Activated CD4-positive, alpha-beta T cell treated with anti-CD3 and anti-CD28 coated beads, Interleukin-2, amount 10 ng/mL, durations not matched to agents 7 days and 5 days (primary cell): ENCODE measurements around the gene SMC1A. TPM values are rescaled to one million over a fixed set of nuclear protein-coding genes. Genes with fewer than 3 reads are reported as not detected.
"Not testable (repeated sequence)": the region's sequence is repeated elsewhere in the genome, so short reads cannot be mapped to it uniquely, and the experiment has no call there.

Experiments used
- CTCF ChIA-PET: fragments of 350-600 bp; sonication (Branson Sonifier 250); formaldehyde crosslinking; loops from one replicate; lab custom pipeline; 2021; ENCODE audit warnings: antibody characterized with exemption; lab: Charles Lee
- POLR2A ChIA-PET: fragments of 350-600 bp; sonication (Branson Sonifier 250); formaldehyde crosslinking; loops from one replicate; lab custom pipeline; 2021; ENCODE audit warnings: antibody characterized with exemption; lab: Charles Lee
- DNase-seq: peaks from one replicate; pipeline ENCODE4 v3.0.0-alpha.2; 2020
- H3K27ac Mint-ChIP-seq: one replicate; pipeline ENCODE4 v1.8.0; 2021; ENCODE audit warnings: mild to moderate bottlenecking, moderate library complexity, mixed read lengths
- H3K27me3 Mint-ChIP-seq: one replicate; pipeline ENCODE4 v1.8.0; 2021; ENCODE audit warnings: mixed read lengths
- H3K36me3 Mint-ChIP-seq: one replicate; pipeline ENCODE4 v1.8.0; 2021; ENCODE audit warnings: low read depth, mixed read lengths
- H3K4me1 Mint-ChIP-seq: one replicate; pipeline ENCODE4 v1.8.0; 2021; ENCODE audit warnings: mixed read lengths
- H3K4me3 Mint-ChIP-seq: one replicate; pipeline ENCODE4 v1.8.0; 2021; ENCODE audit warnings: mild to moderate bottlenecking, moderate library complexity, mixed read lengths
- H3K9me3 Mint-ChIP-seq: one replicate; pipeline ENCODE4 v1.8.0; 2021; ENCODE audit warnings: mixed read lengths
- total RNA-seq, 2 experiments: library from RNA; stranded (reverse); gene quantifications; one replicate each; pipeline ENCODE4 v1.2.3, GENCODE V29; 2021

Gene SMC1A
- total RNA-seq = 100 to 1,000 TPM; 157 to 159 TPM

DNA sequence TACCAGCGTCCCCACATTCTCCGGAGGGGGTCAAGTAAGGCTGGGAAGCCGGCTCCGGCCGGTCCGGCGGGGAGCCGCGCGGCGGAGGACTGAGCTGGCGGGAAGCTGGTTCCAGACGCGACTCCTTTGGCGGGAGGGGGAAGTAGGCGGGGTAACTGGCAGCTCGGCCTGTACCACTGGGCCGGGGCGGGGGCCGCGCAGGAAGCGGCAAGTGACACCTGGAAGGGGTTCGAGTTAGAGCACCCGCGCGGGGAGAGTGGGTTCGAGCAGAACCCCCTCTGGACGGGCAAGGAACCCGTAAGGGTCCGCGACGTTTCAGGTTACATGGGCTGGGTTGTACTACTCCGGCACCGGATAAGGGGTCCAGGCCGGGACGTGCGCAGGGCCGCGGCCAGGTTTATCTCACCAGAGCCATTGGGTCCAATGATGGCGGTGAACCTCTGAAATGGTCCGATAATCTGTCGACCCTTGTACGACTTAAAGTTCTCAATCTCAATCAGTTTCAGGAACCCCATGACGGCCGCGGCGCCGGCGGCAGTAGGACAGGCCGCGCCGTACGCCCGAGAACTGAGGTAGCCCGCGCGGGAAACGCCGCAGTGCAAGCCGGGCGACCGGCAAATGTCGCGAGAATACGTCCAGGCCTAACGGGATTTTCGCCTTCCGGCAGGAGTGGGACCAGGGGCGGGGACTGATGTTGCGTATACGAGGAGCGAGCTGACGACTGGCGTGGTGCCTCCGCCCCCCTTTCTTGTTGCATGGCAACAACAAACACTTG, at the start of gene SMC1A:
SMC1A (minus strand) TSS at position 569 of the 775 bp plus-strand sequence; CDS start at position 515, 54 bp downstream.
- CTCF ChIA-PET = interaction anchor here (0.9 to 2.5 kb wide), 7 partner anchors 9 to 622 kb away, joined by 3 to 17 read pairs (median 6); partner anchors contain the start of gene PHF8
- POLR2A ChIA-PET = interaction anchor here (0.6 to 1.1 kb wide), 3 partner anchors 10 to 262 kb away, joined by 3 to 4 read pairs (median 3); no protein-coding TSS in a partner anchor
- DNase-seq = peak; percentile 95
- peaks cover 22% of the 10 kb centered on the region for H3K36me3 Mint-ChIP-seq
- H3K27me3 Mint-ChIP-seq = no peaks in the 10 kb centered on the region
- no peaks in the 10 kb centered on the region for H3K9me3 Mint-ChIP-seq
- H3K4me1 Mint-ChIP-seq = peaks cover 30% of the 10 kb centered on the region
- peak within 1 kb of the TSS; percentile 87 for H3K4me3 Mint-ChIP-seq
- peak within 1 kb of the TSS; percentile 97 for H3K27ac Mint-ChIP-seq

DNA sequence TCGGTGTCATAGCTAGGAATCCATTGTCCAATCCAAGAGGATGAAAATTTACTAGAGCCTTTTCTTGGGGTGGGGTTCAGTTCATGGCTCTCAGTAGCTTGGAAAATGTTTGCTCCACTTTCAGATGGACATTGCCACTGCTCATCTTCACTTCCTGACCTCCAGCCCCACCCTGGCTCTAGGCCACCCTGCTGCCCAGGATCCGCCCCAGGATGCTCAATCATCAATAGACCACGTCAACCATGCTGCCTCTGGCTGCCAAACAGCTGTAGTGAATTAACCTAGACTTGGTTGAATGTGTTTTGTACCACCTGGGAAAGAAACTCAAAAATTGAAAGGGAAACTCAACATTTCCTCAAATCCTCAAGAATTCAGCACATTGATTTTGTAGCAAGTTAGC, 48.9 kb upstream of the SMC1A start:
- H3K27ac Mint-ChIP-seq = no peak overlapping the region
- POLR2A ChIA-PET = no interaction called here
- CTCF ChIA-PET = interaction anchor here (0.6 kb wide), 1 partner anchor 13 kb away, joined by 3 read pairs; no protein-coding TSS in a partner anchor

DNA sequence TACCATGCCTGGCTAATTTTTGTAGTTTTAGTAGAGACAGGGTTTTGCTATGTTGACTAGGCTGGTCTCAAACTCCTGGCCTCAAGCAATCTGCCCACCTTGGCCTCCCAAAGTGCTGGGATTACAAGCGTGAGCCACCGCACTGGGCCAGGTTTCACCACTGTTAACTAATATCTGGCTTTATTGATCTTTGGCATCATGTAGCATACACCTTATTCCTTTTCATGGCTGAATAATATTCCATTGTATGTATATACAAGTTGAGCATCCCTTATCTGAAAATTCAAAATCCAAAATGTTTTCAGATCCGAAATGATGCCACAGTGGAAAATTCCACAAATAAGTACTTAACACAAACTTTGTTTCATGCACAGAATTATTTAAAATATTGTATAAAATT, 46.2 kb upstream of the SMC1A start:
- H3K4me1 Mint-ChIP-seq, H3K27me3 Mint-ChIP-seq, H3K36me3 Mint-ChIP-seq, H3K27ac Mint-ChIP-seq, H3K4me3 Mint-ChIP-seq, POLR2A ChIA-PET, H3K9me3 Mint-ChIP-seq, DNase-seq: not testable (repeated sequence)
- CTCF ChIA-PET = interaction anchor here (0.6 to 0.7 kb wide), 2 partner anchors 24 to 1906 kb away, joined by 3 read pairs; no protein-coding TSS in a partner anchor

More for the DNA sequence above, 48.9 kb upstream of the SMC1A start:
- peaks cover 2% of the 10 kb centered on the region for H3K27me3 Mint-ChIP-seq
- no peaks in the 10 kb centered on the region for H3K9me3 Mint-ChIP-seq
- H3K4me1 Mint-ChIP-seq = no peaks in the 10 kb centered on the region
- no peak overlapping the region for H3K4me3 Mint-ChIP-seq
- no peaks in the 10 kb centered on the region for H3K36me3 Mint-ChIP-seq
- no peak for DNase-seq

DNA sequence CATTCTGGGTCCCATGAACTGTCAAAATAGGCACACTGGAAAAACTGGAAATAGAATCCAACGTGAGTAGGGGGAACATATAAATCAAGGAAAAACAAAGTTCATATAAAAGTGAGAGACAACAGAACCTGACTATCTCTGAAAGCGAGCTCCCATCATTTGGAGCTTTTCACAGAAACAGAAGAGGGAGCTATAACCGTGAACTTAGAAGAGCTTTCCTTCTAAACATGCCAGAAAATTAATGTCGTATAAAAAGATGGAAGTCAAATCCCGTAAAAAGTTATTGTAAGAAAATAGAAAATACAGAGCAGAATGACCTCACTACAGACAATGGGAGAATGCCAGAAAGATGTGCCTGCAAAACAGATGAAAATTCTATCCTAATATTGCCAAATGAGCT, 35.6 kb upstream of the SMC1A start:
- H3K36me3 Mint-ChIP-seq = no peaks in the 10 kb centered on the region

DNA sequence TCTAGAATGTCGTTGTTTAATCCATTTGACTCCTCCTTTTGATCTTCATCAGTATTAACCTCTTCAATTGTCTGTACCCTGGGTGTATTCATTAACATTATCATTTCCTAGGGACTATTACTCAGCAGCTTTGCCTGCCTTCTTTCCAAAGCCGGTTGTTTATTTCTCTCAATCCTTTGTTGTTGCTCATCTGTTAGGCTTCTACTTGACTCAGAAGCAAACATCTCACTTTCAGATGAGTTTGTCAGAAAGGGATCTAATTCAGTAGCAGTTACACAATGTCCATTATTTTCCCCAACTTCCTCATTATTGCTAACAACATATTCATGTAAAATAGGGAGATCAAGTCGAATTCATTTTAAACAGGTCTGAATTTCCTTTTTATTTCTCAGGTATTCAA, 33.8 kb upstream of the SMC1A start:
- Mint-ChIP-seq H3K36me3 (no peaks in the 10 kb centered on the region), H3K27me3 (peaks cover 8% of the 10 kb centered on the region), H3K9me3 (no peaks in the 10 kb centered on the region), H3K27ac (no peak overlapping the region), H3K4me1 (peaks cover 3% of the 10 kb centered on the region), H3K4me3 (no peak overlapping the region)
- ChIA-PET POLR2A (no interaction called here), CTCF (no interaction called here)
- no peak for DNase-seq

More for the DNA sequence above, 35.6 kb upstream of the SMC1A start:
- no peak for DNase-seq
- Mint-ChIP-seq H3K4me3 (no peak overlapping the region), H3K9me3 (no peaks in the 10 kb centered on the region), H3K27ac (no peak overlapping the region), H3K4me1 (no peaks in the 10 kb centered on the region), H3K27me3 (peaks cover 8% of the 10 kb centered on the region)
- ChIA-PET POLR2A (no interaction called here), CTCF (interaction anchor here (0.6 kb wide), 1 partner anchor 14 kb away, joined by 3 read pairs; no protein-coding TSS in a partner anchor)

DNA sequence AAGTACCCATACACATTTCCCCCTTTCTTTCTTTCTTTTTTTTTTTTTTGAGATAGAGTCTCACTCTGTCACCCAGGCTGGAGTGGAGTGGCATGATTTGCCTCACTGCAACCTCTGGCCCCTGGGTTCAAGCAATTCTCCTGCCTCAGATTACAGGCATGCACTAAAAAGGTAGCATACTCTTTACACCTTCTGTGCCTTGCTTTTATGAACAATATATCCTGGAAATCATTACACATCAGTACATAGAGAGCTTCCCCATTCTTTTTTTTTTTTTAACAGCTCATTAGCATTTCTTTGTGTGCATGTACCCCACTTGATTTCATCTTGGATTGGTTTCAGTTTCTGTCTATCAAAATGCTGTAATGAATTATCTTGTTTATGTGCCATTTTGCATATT, 30.4 kb upstream of the SMC1A start:
- ChIA-PET POLR2A (no interaction called here), CTCF (no interaction called here)
- Mint-ChIP-seq H3K27ac (no peak overlapping the region), H3K27me3 (peaks cover 8% of the 10 kb centered on the region), H3K4me1 (peaks cover 3% of the 10 kb centered on the region), H3K4me3 (no peak overlapping the region), H3K36me3 (no peaks in the 10 kb centered on the region), H3K9me3 (no peaks in the 10 kb centered on the region)
- no peak for DNase-seq

DNA sequence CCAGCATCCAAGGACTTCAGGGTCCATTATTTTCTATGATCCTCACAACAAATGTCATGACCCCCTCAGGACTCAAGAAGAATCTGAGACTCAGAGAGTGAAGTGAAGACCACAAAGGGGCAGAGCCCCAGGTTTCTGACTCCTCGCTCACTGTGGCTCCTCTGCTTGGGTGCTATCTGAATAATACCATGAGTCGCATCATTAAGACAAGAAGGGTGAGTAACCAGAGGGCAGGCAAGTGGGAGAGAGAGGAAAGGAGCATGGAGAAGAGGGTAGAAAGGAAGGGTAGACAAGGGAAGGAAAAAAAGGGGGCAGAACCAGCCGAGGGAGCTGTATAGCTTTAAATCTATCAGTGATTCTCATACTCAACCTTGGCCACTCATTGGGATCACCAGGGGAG, 27.2 kb upstream of the SMC1A start:
- CTCF ChIA-PET = no interaction called here
- no peaks in the 10 kb centered on the region for H3K27me3 Mint-ChIP-seq

DNA sequence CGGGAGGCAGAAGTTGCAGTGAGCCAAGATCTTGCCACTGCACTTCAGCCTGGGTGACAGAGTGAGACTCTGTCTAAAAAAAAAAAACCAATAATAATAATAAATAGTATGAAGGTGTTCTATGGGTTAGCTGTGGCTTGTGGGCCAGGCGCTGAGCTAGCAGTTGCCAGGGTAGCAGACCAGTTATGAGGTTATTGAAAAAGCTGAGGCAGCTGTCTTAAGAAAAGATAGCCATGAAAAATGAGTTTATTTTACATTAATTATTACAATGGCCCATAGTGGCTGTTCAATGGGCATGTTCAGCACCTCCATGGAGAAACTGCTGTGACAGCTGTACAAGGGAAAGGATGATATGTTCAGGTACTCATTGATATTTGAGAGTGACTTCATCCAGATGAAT, 25.0 kb upstream of the SMC1A start:
- Mint-ChIP-seq H3K36me3 (no peaks in the 10 kb centered on the region), H3K4me1 (no peaks in the 10 kb centered on the region), H3K27me3 (no peaks in the 10 kb centered on the region), H3K4me3 (no peak overlapping the region), H3K27ac (no peak overlapping the region), H3K9me3 (no peaks in the 10 kb centered on the region)
- ChIA-PET POLR2A (no interaction called here), CTCF (interaction anchor here (0.7 to 3.3 kb wide), 3 partner anchors 8 to 134 kb away, joined by 3 to 10 read pairs (median 7); no protein-coding TSS in a partner anchor)
- DNase-seq = no peak

More for the DNA sequence above, 27.2 kb upstream of the SMC1A start:
- Mint-ChIP-seq H3K27ac (no peak overlapping the region), H3K4me3 (no peak overlapping the region), H3K36me3 (no peaks in the 10 kb centered on the region), H3K4me1 (peaks cover 3% of the 10 kb centered on the region), H3K9me3 (no peaks in the 10 kb centered on the region)
- POLR2A ChIA-PET = no interaction called here
- DNase-seq = no peak

DNA sequence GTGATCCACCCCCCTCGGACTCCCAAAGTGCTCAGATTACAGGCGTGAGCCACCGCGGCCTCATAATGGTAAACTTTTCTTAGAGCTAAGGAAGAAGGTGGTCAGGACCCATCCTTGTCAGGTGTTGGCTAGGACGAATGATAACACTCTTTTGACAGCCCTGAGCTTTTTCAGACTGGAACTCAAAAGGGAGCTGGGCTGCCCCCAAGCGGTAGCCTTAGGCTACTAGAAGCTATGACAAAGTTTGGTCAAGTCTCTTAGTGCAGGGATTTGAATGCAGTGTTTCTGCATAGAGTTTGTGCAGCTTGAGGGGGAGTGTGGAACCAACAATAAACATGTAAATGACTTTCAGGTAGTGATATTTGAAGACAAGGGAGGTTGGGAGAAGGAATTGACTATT, 23.5 kb upstream of the SMC1A start:
- peak; percentile 57 for DNase-seq
- Mint-ChIP-seq H3K27me3 (no peaks in the 10 kb centered on the region), H3K4me1 (peaks cover 11% of the 10 kb centered on the region), H3K4me3 (no peak overlapping the region), H3K9me3 (no peaks in the 10 kb centered on the region), H3K36me3 (no peaks in the 10 kb centered on the region), H3K27ac (no peak overlapping the region)
- CTCF ChIA-PET = interaction anchor here (0.7 to 3.3 kb wide), 8 partner anchors 10 to 137 kb away, joined by 3 to 13 read pairs (median 6); partner anchors contain the start of genes RIBC1 and SMC1A
- POLR2A ChIA-PET = interaction anchor here (0.6 kb wide), 1 partner anchor 722 kb away, joined by 5 read pairs; no protein-coding TSS in a partner anchor

DNA sequence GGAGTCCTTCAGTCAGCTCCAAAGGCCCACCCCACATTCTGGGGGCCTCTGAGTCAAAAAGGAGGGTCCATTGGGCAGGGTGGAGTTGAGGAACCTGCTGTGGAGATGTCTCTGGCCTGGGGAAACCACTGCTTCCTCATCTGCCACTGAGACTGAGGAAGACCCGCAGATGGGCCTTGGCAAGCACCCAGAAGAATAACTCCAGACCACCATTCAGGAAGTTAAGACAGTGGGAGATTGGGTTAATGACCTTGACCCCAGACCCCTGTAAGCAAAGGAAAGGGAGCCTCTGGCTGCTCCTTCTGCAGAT, 19.8 kb upstream of the SMC1A start:
- CTCF ChIA-PET = interaction anchor here (2.4 kb wide), 1 partner anchor 18 kb away, joined by 6 read pairs; no protein-coding TSS in a partner anchor
- no peaks in the 10 kb centered on the region for H3K36me3 Mint-ChIP-seq

DNA sequence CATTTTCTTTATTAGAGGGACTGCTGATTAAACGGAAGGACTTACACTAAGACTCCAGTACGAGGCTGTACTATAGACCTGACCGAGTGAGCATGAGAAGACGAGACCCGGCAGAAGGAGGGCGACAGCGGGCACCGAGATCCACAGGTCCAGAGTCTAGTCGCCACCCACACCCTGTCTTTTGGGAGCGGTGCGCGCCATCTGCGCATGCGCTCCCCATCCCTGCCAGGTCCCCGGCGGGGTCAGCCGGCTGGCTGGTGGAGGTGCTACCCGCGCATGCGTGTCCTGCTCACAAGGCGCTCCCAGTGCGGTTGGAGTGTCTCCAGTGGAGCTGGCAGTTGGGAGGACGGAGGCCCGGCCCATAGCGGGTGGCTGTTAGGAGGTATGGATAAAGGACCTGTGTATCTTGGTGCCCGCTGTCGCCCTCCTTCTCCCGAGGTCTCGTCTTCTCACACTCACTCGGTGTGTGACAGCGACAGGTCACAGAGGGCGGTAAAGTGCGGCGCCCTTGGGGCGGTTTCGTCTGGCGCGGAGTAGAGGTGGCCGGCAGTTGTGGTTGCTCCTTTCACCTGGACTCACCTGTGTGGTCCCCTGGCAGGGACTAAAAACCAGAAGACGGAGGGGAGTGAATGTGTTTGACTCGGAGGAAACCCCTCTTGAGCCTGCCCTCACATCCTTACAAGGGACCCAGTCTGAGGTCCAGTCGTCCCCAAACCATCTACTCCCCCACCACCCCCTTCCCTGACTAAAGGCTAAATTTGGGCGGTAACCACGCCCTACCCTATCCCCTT, 19.3 kb upstream of the SMC1A start:
- H3K27me3 Mint-ChIP-seq = no peaks in the 10 kb centered on the region
- H3K4me3 Mint-ChIP-seq = peak overlapping the region; percentile 72
- H3K4me1 Mint-ChIP-seq = peaks cover 28% of the 10 kb centered on the region
- CTCF ChIA-PET = interaction anchor here (0.6 to 2.4 kb wide), 3 partner anchors 10 to 129 kb away, joined by 3 to 6 read pairs (median 4); no protein-coding TSS in a partner anchor
- POLR2A ChIA-PET = no interaction called here
- H3K36me3 Mint-ChIP-seq = no peaks in the 10 kb centered on the region
- peak overlapping the region; percentile 72 for H3K27ac Mint-ChIP-seq
- peak; percentile 73 for DNase-seq
- no peaks in the 10 kb centered on the region for H3K9me3 Mint-ChIP-seq

More for the DNA sequence above, 19.8 kb upstream of the SMC1A start:
- Mint-ChIP-seq H3K27ac (no peak overlapping the region), H3K4me3 (peak overlapping the region; percentile 72), H3K4me1 (peaks cover 28% of the 10 kb centered on the region), H3K9me3 (no peaks in the 10 kb centered on the region), H3K27me3 (no peaks in the 10 kb centered on the region)
- no peak for DNase-seq
- POLR2A ChIA-PET = no interaction called here

DNA sequence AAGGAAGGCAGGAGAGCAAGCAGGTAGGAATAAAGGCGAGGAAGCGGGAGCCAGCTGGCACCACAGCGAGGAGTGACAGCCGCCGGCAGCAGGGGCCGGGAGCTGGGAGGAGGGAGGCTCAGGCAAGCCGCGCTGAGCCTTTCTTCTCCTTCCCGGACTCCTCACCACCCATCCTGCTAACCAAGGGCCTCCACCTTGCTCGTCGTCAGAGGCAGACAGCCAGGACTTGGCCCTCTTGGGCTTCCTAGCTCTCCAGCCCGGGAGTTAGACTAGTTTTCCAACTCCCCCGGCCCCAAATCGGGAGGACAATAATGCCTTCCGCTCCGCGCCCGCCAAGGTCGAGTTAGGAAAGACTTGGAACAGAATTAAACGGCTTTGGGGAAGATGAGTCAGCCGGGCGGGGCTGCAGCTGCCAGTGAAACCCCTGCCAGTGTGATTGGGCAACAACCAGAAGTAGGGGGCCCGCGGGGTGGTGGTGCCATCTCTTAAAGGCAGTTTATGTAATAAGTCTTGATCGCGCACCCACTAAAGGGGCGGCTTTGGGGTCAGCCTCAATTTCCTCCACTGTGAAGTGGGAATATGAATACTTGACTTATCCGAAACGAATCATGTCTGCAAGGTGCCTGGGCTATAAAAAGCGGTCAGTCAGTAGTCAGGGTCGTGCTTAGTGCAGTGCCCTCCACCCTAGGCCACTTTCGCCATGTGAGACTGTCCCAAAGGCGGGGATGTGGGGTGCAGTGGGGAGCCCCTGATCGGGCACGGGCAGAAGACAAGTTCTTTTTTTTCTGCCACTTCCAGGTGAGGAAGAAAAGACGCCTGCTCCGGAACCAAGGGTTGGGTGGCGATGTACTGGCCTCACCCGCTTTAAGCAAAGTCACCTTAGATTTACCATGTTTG, 18.4 kb upstream of the SMC1A start:
- DNase-seq = peak; percentile 11
- CTCF ChIA-PET = interaction anchor here (0.6 to 2.4 kb wide), 4 partner anchors 11 to 128 kb away, joined by 3 to 6 read pairs (median 4); no protein-coding TSS in a partner anchor
- Mint-ChIP-seq H3K36me3 (no peaks in the 10 kb centered on the region), H3K27me3 (no peaks in the 10 kb centered on the region), H3K9me3 (no peaks in the 10 kb centered on the region), H3K4me1 (peaks cover 33% of the 10 kb centered on the region), H3K4me3 (peak overlapping the region; percentile 72), H3K27ac (peak overlapping the region; percentile 85)
- POLR2A ChIA-PET = no interaction called here
